MCF 10A (cell line): ENCODE results near the gene GAPT. TPM values are rescaled to one million over a fixed set of nuclear protein-coding genes. Genes with fewer than 3 reads are reported as not detected.

ENCODE experiments used
- BruUV-seq: library from RNA; stranded (reverse); fragments of 400-500 nt; replicated peaks from 2 replicates; lab custom pipeline; 2021; lab: Mats Ljungman, UMichigan
- CTCF ChIA-PET: fragments of 300-600 bp; sonication (Branson Sonifier 250); formaldehyde crosslinking; extraction: SDS; loops from one replicate; lab custom pipeline; 2021; ENCODE audit warnings: antibody characterized with exemption, inconsistent platforms; lab: Yijun Ruan, JAX
- POLR2A ChIA-PET: fragments of 300-600, 350-650 bp; sonication (Branson Sonifier 250); formaldehyde crosslinking; extraction: SDS; loops from one replicate; lab custom pipeline; 2020; ENCODE audit warnings: antibody characterized with exemption, inconsistent platforms; lab: Yijun Ruan, JAX
- DNase-seq: peaks from one replicate; pipeline ENCODE4 v3.0.0-alpha.2; 2018; ENCODE audit not compliant: unreplicated experiment
- H3K27ac Mint-ChIP-seq: one replicate; pipeline ENCODE4 v1.8.0; 2022; ENCODE audit warnings: mild to moderate bottlenecking, low read depth, mixed read lengths; ENCODE audit not compliant: unreplicated experiment
- H3K27me3 Mint-ChIP-seq: one replicate; pipeline ENCODE4 v1.8.0; 2022; ENCODE audit warnings: mixed read lengths; ENCODE audit not compliant: insufficient read depth, unreplicated experiment
- H3K36me3 Mint-ChIP-seq: one replicate; pipeline ENCODE4 v1.8.0; 2022; ENCODE audit warnings: mild to moderate bottlenecking, moderate library complexity, mixed read lengths; ENCODE audit not compliant: insufficient read depth, unreplicated experiment
- H3K4me1 Mint-ChIP-seq: one replicate; pipeline ENCODE4 v1.8.0; 2022; ENCODE audit warnings: mixed read lengths; ENCODE audit not compliant: insufficient read depth, unreplicated experiment
- H3K4me3 Mint-ChIP-seq: one replicate; pipeline ENCODE4 v1.8.0; 2022; ENCODE audit warnings: mild to moderate bottlenecking, moderate library complexity, mixed read lengths; ENCODE audit not compliant: unreplicated experiment
- H3K9me3 Mint-ChIP-seq: one replicate; pipeline ENCODE4 v1.8.0; 2022; ENCODE audit warnings: mixed read lengths; ENCODE audit not compliant: unreplicated experiment
- intact Hi-C: fragments of 100-400 bp; cut with micrococcal nuclease; formaldehyde crosslinking; loops from 2 replicates; pipeline ENCODE4 v1.14.1; 2022
- total RNA-seq: library from RNA; stranded (reverse); gene quantifications from 2 replicates; pipeline ENCODE4 v1.2.3, GENCODE V29; 2022
- TF ChIP-seq, protein P1 (sequence below): fragments of 200-600 bp; IDR thresholded peaks from one replicate; pipeline ENCODE4 v1.8.0; 2022; ENCODE audit warnings: antibody characterized with exemption, mild to moderate bottlenecking; ENCODE audit not compliant: unreplicated experiment

The GAPT gene
- total RNA-seq, 1 experiment from 2014 or later, result not detected

DNA sequence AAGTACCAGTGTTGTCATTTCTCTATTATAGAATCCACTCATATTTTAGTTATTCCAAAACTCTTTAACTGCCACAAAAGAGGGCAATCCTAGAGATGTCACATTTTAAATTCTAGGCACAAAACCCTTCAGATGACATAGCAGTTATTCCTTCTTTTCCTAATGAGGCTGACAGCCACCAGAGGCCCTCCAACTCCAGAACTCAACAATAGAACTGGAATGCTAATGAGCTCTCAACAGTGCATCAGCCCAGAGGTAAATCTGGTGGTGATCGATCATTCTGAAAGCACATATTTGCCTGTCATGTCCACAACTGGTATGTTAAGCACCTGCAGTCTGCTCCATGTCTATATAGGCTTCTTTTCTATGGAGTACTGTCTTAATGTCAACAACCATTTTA is 51.5 kb downstream of the GAPT start:
- peaks cover 8% of the 10 kb centered on the region for H3K9me3 Mint-ChIP-seq
- POLR2A ChIA-PET, result no interaction called here
- no peaks in the 10 kb centered on the region for H3K36me3 Mint-ChIP-seq
- TF ChIP-seq, protein P1, sequence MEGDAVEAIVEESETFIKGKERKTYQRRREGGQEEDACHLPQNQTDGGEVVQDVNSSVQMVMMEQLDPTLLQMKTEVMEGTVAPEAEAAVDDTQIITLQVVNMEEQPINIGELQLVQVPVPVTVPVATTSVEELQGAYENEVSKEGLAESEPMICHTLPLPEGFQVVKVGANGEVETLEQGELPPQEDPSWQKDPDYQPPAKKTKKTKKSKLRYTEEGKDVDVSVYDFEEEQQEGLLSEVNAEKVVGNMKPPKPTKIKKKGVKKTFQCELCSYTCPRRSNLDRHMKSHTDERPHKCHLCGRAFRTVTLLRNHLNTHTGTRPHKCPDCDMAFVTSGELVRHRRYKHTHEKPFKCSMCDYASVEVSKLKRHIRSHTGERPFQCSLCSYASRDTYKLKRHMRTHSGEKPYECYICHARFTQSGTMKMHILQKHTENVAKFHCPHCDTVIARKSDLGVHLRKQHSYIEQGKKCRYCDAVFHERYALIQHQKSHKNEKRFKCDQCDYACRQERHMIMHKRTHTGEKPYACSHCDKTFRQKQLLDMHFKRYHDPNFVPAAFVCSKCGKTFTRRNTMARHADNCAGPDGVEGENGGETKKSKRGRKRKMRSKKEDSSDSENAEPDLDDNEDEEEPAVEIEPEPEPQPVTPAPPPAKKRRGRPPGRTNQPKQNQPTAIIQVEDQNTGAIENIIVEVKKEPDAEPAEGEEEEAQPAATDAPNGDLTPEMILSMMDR, result no peak
- CTCF ChIA-PET, result no interaction called here
- intact Hi-C loops, result no loop called here
- H3K4me3 Mint-ChIP-seq, result no peak overlapping the region
- no TSS peak for BruUV-seq
- H3K27ac Mint-ChIP-seq, result no peak overlapping the region
- peaks cover 22% of the 10 kb centered on the region for H3K27me3 Mint-ChIP-seq
- no peak for DNase-seq
- no peaks in the 10 kb centered on the region for H3K4me1 Mint-ChIP-seq

DNA sequence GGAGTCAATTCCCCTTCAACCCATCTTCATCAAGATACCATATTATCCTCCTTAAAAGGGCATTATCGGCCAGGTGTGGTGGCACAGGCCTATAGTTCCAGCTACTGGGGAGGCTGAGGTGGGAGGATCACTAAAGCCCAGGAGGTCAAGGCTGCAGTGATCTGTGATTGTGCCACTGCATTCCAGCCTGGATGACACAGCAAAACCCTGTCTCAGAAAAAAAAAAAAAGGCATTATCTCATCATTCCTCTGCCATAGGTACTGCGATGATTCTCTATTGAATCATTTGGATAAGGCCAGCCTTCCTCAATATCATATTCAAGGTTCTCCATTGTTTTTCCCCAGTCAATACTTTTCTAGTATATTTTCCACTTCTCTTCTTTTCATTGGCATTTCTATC is 52.5 kb downstream of the GAPT start:
- Mint-ChIP-seq H3K4me1 (no peaks in the 10 kb centered on the region), H3K9me3 (peaks cover 8% of the 10 kb centered on the region), H3K27me3 (peaks cover 22% of the 10 kb centered on the region), H3K36me3 (no peaks in the 10 kb centered on the region), H3K27ac (no peak overlapping the region), H3K4me3 (no peak overlapping the region)
- TF ChIP-seq, protein P1, result no peak
- no TSS peak for BruUV-seq
- CTCF ChIA-PET, result no interaction called here
- no peak for DNase-seq
- POLR2A ChIA-PET, result no interaction called here
- intact Hi-C loops, result no loop called here

DNA sequence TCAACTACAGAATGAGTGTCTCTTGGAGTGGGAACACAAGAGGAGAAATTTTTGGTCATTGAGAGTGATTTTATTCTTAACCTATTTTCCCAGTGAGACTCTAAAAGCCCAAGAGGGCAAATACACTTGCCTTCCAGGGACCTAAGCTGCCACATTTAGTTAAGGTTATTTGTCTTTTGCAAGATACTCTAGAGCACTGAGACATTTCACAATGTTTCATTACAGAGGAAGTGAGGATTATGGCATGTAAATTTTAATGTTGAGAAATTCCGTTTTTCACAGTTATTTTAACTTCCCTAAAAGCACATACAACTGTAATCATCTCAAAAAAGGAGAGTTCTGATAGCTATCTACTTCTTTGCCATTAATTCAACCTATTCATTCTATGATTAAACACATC is 53.0 kb downstream of the GAPT start:
- peaks cover 8% of the 10 kb centered on the region for H3K9me3 Mint-ChIP-seq
- POLR2A ChIA-PET, result no interaction called here
- H3K36me3 Mint-ChIP-seq, result no peaks in the 10 kb centered on the region
- H3K27ac Mint-ChIP-seq, result no peak overlapping the region
- BruUV-seq, result no TSS peak
- CTCF ChIA-PET, result no interaction called here
- intact Hi-C loops, result no loop called here
- peak; percentile 5 for DNase-seq
- H3K4me1 Mint-ChIP-seq, result no peaks in the 10 kb centered on the region
- no peak overlapping the region for H3K4me3 Mint-ChIP-seq
- peaks cover 22% of the 10 kb centered on the region for H3K27me3 Mint-ChIP-seq
- TF ChIP-seq, protein P1, result no peak

DNA sequence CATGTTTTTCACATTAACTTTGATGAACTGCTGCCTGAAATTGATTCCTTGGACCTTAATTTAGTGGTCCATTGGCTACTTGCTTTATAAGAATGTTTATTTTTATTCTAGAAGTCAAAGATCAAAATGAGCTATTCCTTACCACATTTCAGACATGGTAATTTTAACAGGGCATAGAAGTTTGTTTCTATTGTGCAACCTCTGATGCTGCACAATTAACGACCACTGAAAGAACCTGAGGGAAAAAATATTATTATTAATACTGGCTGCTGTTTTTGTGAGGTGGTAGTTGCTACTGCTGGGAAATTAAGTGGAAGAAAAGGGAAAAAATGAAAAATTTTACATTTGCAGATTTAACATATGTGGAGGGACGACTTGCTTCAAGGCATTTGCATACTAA is 53.7 kb downstream of the GAPT start:
- H3K4me3 Mint-ChIP-seq, result no peak overlapping the region
- BruUV-seq, result no TSS peak

More for the DNA sequence above, 53.7 kb downstream of the GAPT start:
- Mint-ChIP-seq H3K27me3 (peaks cover 16% of the 10 kb centered on the region), H3K4me1 (no peaks in the 10 kb centered on the region), H3K36me3 (no peaks in the 10 kb centered on the region), H3K9me3 (peaks cover 3% of the 10 kb centered on the region), H3K27ac (no peak overlapping the region)
- intact Hi-C loops, result no loop called here
- DNase-seq, result no peak
- ChIA-PET POLR2A (no interaction called here), CTCF (interaction anchor here (0.7 kb wide), 1 partner anchor 736 kb away, joined by 3 read pairs; no protein-coding TSS in a partner anchor)
- TF ChIP-seq, protein P1, result no peak
